RWPE1 (cell line): ENCODE results near the gene CACTIN.
A peak's percentile ranks its signal among the peaks of the same experiment; 100 is the strongest.
"Not testable (repeated sequence)": the region's sequence is repeated elsewhere in the genome, so short reads cannot be mapped to it uniquely, and the experiment has no call there.

Source experiments
- CTCF ChIA-PET: fragments of 350-600 bp; sonication (Branson Sonifier 250); formaldehyde crosslinking; extraction: SDS; loops from one replicate; lab custom pipeline; 2021; lab: Yijun Ruan, JAX
- POLR2A ChIA-PET: fragments of 400-600 bp; formaldehyde crosslinking; extraction: SDS; loops from one replicate; lab custom pipeline; 2020; ENCODE audit warnings: antibody characterized with exemption; ENCODE audit not compliant: low non-redundant PET; lab: Yijun Ruan, JAX
- DNase-seq: peaks from one replicate; pipeline ENCODE4 v3.0.0; 2012; ENCODE audit warnings: low spot score
- H3K27ac ChIP-seq: fragments of 450-650 bp; 2 replicates; pipeline ENCODE4 v1.5.1; 2017
- TF ChIP-seq, protein P1 (sequence below): fragments of 450-650 bp; conservative IDR thresholded peaks from 2 replicates; pipeline ENCODE4 v1.5.1; 2017; ENCODE audit warnings: low read depth, mild to moderate bottlenecking

CACTIN gene

DNA sequence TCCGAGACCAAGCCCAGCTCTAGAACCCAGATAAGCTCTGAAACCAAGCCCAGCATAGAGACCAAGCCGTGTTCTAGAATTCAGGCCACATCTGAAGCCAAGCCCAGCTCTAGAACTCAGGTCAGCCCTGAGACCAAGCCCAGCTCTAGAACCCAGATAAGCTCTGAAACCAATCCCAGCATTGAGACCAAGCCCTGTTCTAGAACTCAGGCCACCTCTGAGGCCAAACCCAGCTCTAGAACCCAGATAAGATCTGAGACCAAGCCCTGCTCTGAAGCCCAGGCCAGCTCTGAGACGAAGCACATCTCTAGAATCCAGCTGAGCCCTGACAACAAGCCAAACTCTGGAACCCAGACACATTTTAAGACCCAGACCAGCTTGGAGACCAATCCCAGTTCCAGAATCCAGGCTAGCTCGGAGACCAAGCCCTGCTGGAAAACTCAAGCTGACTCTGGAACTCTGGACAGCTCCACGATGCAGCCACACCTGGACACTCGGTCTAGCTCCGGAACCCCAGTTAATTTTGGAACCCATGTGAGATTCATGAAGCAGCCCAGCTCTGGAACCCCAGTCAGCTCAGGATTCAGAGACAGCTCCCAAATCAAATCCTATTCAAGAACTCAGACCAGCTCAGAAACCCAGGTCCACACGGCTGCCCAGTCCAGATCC lies 35.5 kb downstream of the CACTIN start:
- CTCF ChIA-PET = interaction anchor here (0.6 to 1.6 kb wide), 2 partner anchors 46 to 75 kb away, joined by 5 to 7 read pairs; no protein-coding TSS in a partner anchor
- no peak overlapping the region for H3K27ac ChIP-seq
- POLR2A ChIA-PET = no interaction called here
- TF ChIP-seq, protein P1, sequence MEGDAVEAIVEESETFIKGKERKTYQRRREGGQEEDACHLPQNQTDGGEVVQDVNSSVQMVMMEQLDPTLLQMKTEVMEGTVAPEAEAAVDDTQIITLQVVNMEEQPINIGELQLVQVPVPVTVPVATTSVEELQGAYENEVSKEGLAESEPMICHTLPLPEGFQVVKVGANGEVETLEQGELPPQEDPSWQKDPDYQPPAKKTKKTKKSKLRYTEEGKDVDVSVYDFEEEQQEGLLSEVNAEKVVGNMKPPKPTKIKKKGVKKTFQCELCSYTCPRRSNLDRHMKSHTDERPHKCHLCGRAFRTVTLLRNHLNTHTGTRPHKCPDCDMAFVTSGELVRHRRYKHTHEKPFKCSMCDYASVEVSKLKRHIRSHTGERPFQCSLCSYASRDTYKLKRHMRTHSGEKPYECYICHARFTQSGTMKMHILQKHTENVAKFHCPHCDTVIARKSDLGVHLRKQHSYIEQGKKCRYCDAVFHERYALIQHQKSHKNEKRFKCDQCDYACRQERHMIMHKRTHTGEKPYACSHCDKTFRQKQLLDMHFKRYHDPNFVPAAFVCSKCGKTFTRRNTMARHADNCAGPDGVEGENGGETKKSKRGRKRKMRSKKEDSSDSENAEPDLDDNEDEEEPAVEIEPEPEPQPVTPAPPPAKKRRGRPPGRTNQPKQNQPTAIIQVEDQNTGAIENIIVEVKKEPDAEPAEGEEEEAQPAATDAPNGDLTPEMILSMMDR = no peak
- no peak for DNase-seq

DNA sequence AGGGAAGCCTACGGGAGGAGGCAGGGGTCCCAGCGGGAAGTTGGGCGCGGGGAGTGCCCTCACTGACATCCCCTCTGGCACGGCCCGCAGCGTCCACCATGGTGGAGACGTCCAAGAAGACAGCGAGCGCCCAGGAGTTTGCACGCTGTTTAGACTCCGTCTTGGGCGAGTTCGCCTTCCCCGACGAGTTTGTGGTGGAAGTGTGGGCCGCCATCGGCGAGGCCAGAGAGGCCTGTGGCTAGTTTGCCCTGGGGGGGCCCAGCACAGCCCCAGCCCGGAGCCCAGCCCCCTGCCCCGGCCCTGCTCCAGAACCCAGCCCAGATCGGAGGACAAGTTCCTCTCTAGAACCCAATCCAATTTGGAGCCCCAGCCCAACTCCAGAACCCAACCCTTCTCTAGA lies 36.6 kb downstream of the CACTIN start:
- DNase-seq = no peak
- CTCF ChIA-PET = no interaction called here
- H3K27ac ChIP-seq = no peak overlapping the region
- POLR2A ChIA-PET = no interaction called here
- TF ChIP-seq, protein P1 = no peak

DNA sequence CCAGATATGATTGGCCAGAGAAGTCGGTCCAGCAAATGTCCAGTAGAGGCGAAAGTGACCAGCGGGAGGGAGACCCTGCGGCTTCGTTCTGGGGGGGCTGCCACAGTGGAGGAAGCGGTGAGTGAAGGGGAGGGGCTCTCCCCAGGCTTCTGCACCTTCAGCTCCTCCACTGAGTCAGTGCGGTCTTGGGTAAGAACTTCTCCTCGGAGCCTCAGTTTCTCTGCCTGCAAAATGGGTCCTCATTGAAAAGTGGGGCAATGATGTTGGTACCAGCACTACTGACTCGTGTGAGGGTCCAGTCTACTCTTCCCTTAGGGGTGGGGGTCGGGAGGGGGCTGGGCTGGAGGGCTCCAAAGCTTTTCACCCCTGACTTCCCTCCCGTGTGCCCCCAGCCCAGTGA lies 37.2 kb downstream of the CACTIN start:
- H3K27ac ChIP-seq = no peak overlapping the region
- TF ChIP-seq, protein P1 = no peak
- CTCF ChIA-PET = no interaction called here
- DNase-seq = no peak
- POLR2A ChIA-PET = no interaction called here

DNA sequence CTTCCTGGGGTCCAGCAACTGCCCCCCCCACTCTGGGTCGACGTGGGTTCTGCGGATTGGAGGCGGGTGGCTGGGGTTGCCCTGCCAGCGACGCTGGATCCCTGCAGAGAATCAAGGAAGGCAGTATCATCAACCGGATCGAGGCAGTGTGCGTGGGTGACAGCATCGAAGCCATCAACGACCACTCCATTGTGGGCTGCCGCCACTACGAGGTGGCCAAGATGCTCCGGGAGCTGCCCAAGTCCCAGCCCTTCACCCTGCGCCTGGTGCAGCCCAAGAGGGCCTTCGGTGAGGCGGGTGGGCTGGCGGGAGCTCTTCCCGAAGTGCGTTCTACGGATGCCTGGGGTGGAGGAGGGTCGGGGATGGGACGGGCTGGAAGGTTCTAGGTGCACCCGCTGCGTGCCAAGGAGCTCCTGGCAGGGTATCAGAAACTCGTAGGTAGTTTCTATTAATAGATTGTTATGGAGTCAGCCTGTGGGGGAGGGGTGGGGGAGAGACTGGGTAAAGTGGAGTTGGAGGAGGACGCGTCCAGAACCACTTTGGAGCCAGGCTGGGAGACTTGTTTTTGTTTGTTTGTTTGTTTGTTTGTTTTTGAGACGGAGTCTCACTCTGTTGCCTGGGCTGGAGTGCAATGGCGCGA lies 39.8 kb downstream of the CACTIN start:
- DNase-seq = no peak
- CTCF ChIA-PET = interaction anchor here (0.8 kb wide), 1 partner anchor 42 kb away, joined by 3 read pairs; no protein-coding TSS in a partner anchor
- no peak overlapping the region for H3K27ac ChIP-seq
- POLR2A ChIA-PET = no interaction called here
- TF ChIP-seq, protein P1 = no peak

DNA sequence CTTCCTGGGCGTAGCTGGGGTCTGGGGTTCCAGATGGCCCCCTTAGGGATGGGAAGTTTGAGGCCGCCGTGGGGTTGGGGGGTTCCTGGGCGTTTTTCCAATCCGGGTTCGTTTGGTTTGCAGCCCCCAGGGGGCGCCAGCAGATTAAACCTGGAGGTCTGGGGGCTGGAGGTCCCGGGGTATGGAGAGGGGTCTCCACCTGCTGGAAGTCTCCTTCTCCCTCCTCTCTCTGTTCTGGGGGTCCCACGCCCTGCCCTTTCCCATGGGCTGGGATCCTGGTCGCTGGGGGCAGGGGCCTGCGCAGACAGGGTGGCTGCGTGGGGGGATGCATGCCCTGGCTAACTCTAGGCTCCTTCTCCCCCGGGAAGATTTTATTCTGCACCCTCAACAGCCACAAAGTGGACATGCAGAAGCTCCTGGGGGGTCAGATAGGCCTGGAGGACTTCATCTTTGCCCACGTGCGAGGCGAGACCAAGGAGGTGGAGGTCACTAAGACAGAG lies 40.4 kb downstream of the CACTIN start:
- POLR2A ChIA-PET = no interaction called here
- H3K27ac ChIP-seq = no peak overlapping the region
- TF ChIP-seq, protein P1 = 0 out of 2 replicates have a peak, but pooled peaks have one; percentile 12
- CTCF ChIA-PET = interaction anchor here (0.7 to 1.4 kb wide), 3 partner anchors 11 to 218 kb away, joined by 3 to 4 read pairs (median 3); no protein-coding TSS in a partner anchor
- DNase-seq = no peak

DNA sequence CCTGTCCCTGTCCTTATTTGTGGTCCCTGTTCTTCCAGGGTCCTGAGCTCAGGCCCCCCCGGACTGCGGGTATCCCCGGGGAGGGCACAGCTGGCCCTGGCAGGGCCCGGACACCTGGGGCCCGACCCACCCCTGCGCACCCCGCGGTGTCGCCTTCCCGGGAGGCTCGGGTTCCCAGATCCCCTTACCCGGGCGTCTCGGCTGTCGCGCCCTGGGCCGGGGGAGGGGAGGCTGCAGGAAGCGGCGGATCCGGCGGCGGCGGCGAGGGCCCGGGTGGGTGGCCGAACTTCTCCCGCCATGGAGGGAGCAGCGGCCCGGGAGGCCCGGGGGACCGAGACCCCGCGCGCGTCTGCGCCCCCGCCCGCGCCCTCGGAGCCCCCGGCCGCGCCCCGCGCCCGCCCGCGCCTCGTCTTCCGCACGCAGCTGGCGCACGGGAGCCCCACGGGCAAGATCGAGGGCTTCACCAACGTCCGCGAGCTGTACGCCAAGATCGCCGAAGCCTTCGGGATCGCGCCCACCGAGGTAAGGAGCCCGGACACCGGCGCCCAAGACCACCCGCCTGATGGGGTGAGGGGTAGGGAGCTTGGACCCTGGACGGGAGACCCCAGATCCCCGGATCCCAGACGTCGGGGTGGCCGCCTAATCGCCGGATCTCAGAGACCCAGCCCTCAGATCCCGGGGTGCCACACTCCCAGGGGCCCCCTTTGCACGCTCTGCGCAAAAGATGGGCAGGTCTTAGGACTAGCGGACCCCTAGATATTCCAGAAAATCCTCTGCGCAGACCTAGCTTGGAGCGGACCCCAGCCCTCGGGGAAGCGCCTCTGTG lies 41.1 kb downstream of the CACTIN start, which contains the start of gene GIPC3:
TSS of gene GIPC3 (plus strand) at position 178 of the 826 bp plus-strand sequence. CDS start at position 298, 120 bp downstream.
- no peak for DNase-seq

DNA sequence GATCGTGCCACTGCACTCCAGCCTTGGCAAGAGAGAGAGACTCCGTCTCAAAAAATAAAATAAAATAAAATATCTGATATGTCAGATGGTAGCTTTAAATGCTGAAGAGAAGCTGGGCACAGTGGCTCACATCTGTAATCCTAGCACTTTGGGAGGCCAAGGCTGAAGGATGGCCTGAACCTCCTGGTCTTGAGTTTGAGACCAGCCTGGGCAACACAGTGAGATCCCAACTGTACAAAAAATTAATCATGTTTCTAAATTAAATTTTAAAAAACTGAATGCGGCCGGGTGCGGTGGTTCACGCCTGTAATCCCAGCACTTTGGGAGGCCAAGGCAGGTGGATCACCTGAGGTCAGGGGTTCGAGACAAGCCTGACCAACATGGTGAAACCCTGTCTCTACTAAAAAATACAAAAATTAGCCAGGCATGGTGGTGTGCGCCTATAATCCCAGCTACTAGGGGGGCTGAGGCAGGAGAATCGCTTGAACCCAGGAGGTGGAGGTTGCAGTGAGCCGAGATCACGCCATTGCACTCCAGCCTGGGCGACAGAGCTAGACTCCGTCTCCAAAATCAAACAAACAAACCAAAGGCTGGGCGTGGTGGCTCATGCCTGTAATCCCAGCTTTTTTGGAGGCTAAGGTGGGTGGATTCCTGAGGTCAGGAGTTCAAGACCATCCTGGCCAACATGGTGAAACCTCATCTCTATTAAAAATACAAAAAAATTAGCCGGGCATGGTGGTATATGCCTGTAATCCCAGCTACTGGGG lies 42.4 kb downstream of the CACTIN start:
- POLR2A ChIA-PET, DNase-seq, H3K27ac ChIP-seq: not testable (repeated sequence)
- CTCF ChIA-PET = interaction anchor here (0.6 to 0.7 kb wide), 2 partner anchors 12 to 14 kb away, joined by 5 to 6 read pairs; no protein-coding TSS in a partner anchor

More for the DNA sequence above, 41.1 kb downstream of the CACTIN start, which contains the start of gene GIPC3:
- ChIA-PET CTCF (interaction anchor here (0.7 to 1.4 kb wide), 2 partner anchors 10 to 218 kb away, joined by 3 to 4 read pairs; no protein-coding TSS in a partner anchor), POLR2A (no interaction called here)
- TF ChIP-seq, protein P1 = no peak
- no peak within 1 kb of the TSS for H3K27ac ChIP-seq

DNA sequence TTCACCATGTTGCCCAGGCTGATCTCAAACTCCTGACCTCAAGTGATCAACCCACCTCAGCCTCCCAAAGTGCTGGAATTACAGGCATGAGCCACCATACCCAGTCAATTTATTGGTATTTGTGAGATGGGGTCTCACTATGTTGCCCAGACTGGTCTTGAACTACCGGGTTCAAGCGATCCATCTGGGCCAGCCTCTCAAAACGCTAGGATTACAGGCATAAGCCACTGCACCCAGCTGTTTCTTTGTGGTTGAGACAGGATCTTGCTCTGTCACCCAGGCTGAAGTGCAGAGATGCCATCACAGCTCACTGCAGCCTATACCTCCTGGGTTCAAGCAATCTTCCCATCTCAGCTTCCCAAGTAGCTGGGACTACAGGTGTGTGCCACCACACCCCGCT lies 44.8 kb downstream of the CACTIN start:
- CTCF ChIA-PET, DNase-seq, H3K27ac ChIP-seq, POLR2A ChIA-PET: not testable (repeated sequence)
